ENCODE data around the gene HARS2.
A peak's percentile ranks its signal among the peaks of the same experiment; 100 is the strongest.
"Not testable (repeated sequence)": the region's sequence is repeated elsewhere in the genome, so short reads cannot be mapped to it uniquely, and the experiment has no call there.

Gene HARS2, protein sequence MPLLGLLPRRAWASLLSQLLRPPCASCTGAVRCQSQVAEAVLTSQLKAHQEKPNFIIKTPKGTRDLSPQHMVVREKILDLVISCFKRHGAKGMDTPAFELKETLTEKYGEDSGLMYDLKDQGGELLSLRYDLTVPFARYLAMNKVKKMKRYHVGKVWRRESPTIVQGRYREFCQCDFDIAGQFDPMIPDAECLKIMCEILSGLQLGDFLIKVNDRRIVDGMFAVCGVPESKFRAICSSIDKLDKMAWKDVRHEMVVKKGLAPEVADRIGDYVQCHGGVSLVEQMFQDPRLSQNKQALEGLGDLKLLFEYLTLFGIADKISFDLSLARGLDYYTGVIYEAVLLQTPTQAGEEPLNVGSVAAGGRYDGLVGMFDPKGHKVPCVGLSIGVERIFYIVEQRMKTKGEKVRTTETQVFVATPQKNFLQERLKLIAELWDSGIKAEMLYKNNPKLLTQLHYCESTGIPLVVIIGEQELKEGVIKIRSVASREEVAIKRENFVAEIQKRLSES

DNA sequence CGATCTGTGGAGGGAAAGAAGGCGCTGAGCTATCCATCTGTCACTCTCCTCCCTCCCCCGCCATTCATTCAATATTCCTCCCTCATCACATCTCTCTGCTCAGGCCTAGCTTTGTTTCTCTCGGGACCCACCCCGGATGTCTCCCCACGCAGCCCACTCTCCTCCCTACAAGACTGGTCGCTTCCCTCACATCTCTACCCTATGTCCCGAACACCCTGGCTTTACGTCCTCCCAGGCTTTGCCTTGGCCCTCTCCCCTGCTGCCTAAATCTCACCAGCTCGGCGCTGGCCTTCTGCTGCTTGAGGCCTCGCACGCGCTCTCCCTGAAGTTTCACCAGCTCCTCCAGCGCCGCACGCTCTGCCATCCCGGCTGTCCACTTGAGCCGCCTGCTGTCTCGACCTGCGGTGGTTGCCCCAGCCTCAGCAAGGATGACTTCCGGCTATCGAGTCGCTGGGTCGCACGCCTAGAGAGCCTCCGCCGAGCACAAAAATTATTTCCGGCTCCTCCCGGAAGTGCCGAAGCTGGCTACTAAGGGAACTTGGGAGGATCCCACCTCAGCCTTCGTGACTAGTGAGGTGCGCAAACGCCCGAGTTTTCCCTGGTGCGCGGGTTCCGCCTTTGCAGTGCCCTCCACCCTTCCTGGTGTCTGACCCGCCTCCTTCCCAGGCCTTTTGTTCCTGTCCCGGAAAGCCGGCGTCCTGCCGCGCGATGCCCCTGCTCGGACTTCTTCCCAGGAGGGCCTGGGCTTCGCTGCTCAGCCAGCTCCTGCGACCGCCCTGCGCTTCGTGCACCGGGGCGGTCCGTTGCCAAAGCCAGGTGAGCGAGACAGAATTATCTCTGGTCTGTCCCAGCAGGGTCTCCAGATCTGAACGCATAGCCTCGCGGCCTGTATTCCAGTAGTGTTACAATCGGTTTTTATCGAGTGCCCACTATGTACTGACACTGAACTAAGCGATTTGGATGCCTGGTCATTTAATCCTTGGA, at the start of gene HARS2, which contains the start of gene HARS1:
HARS2 (plus strand) TSS at position 515 of the 984 bp plus-strand sequence; CDS start at position 709, 194 bp downstream.
HARS1 (minus strand) TSS at position 430 of the 984 bp plus-strand sequence; CDS start at position 364, 66 bp downstream.
- DNase-seq (ENCODE audit: low spot score), result peak; percentile 90

DNA sequence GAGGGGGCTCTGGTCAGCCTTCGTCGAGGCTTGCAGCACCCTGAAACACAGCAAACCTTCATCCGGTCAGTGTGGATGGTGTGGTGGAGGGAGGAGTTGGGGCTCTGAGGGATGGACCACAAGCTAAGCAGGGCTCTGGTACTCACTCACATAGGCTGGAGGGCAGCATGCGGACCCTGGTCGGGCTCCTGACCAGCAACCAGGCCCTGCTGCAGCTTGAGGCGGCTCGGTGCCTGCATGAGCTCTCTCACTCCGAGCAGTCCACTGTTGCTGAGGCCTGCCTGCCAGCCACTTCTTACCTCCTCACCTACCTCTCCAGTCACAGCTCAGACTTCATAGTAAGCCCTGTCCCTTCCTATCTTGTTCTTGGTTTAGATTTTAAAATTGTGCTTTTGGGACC, 49.5 kb upstream of the HARS2 start:
- DNase-seq (ENCODE audit: low spot score), result no peak

DNA sequence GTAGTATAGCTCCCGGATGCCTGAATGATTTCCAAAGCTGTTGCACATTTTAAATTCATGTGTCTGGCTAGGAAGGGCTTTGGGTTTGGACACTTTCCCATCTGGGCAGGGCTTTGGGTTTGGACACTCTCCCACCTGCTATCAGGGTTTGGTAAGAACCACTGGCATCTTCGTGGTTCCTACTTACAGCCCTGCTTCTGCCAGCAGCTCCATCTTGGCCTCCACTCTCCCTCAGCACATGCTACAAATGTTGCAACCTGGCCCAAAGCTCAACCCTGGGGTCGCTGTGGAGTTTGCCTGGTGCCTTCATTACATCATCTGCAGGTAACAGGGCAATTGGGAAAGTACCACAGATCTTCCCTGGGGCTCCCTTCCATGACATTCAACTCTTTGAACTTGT, 48.5 kb upstream of the HARS2 start:
- DNase-seq (ENCODE audit: low spot score), result no peak

DNA sequence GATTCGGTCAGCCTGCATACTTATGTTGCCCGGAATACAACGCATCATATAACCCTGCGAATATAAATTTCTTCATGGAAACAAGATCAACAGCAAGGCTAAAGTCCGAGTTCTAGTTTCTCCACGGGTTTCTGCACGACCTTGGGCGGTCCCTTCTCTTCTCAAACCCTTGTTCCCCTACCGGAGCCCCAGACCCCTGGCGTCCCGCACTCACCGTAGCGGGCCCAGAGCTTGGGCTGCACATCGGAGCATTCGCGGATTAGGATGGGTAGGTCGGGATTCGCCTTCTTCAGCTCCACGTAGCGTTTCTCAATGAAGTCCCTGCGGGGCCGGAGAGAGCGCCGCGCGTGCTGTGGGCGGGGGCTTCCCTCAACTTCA, 44.2 kb upstream of the HARS2 start:
- no peak for DNase-seq (ENCODE audit: low spot score)

DNA sequence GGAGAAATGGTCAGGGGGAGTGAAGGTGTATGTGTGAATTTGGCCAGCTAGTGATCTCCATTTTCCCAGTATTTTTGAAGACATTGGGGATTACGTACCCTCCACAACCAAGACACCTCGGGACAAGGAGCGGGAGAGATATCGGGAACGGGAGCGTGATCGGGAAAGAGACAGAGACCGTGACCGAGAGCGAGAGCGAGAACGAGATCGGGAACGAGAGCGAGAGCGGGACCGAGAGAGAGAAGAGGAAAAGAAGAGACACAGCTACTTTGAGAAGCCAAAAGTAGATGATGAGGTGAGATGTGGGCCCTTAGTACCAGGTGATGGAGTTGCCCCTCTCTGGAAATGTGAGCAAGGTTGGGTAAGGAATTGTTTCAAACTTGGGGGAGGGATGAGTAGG, 32.4 kb upstream of the HARS2 start:
- no peak for DNase-seq (ENCODE audit: low spot score)

DNA sequence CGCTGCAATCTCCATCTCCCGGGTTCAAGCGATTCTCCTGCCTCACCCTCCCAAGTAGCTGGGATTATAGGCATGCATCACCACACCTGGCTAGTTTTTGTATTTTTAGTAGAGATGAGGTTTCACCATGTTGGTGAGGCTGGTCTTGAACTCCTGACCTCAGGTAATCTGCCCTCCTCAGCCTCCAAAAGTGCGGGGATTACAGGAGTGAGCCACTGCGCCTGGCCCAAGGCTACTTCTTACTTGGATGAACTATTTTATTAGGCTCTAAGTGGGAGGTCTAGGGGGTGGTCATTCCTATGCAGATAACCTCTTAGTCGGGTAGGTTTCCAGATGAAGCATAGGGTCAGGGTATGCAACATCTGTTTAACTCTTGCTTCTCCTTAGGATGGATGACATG, 30.9 kb upstream of the HARS2 start:
- not testable (repeated sequence) for DNase-seq (ENCODE audit: low spot score)

DNA sequence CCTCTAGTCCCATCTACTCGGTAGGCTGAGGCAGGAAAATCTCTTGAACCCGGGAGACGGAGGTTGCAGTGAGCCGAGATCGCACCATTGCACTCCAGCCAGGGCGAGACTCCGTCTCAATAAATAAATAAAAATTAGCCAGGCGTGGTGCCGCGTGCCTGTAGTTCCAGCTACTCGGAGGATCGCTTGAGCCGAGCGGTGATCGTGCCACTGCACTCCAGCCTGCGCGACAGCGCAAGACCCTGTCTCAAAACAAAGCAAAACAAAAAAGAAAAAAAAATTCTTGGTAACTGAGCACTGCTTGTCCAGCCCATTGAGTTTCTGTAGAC, 27.3 kb upstream of the HARS2 start:
- no peak for DNase-seq (ENCODE audit: low spot score)

DNA sequence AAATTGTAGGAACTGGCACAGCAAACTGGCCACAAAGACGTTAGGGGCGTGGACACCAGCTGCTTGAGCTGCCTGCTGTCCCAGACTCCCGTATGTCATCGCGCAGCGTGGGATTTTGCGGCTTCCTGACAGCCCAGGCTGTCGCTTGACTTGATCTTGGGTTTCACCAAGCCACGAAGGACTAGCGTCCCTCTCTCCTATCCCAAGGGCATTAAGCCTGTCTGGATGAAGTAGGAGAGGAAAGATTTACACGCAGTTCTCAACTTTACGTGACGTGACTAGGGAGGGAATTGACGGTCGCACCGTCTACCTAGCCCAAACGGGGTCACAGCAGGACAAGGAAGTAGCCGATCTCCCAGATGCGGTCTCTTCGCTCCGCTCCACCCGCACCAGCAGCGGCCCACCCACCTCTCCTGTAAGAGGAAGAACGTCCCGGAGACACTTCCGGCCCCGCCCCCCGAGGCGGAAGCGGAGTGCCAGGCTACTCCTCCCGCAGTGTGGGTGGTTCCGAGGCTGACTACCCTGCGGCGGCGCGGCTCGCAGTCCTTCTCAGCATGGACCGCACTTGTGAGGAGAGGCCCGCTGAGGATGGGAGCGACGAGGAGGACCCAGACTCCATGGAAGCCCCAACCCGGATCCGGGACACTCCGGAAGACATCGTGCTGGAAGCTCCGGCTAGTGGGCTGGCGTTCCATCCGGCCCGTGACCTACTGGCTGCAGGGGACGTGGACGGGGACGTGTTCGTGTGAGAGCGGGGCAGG, 26.7 kb upstream of the HARS2 start, which contains the start of gene WDR55:
WDR55 (plus strand) TSS at position 546 of the 761 bp plus-strand sequence; CDS start at position 555, 9 bp downstream.
- peak; percentile 96 for DNase-seq (ENCODE audit: low spot score)

DNA sequence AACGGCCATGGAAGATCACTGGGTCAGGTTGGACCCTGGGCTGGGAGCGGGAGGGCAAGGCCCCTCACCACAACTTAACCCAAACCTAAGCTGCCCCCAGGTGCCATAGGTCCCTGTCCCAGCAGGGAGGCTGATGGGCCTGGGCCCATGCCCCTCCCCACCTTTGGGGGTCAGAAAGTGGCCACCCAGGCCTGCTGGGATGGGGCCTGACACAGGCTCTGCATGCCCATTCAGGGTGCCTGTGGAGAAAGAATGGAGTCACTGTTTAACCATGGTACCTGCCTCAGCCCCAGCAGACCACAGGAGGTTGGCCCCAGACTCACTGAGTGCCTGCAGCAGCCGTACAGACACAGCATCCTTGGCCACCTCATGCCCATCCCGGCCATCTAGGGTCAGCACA, 20.2 kb upstream of the HARS2 start:
- not testable (repeated sequence) for DNase-seq (ENCODE audit: low spot score)

DNA sequence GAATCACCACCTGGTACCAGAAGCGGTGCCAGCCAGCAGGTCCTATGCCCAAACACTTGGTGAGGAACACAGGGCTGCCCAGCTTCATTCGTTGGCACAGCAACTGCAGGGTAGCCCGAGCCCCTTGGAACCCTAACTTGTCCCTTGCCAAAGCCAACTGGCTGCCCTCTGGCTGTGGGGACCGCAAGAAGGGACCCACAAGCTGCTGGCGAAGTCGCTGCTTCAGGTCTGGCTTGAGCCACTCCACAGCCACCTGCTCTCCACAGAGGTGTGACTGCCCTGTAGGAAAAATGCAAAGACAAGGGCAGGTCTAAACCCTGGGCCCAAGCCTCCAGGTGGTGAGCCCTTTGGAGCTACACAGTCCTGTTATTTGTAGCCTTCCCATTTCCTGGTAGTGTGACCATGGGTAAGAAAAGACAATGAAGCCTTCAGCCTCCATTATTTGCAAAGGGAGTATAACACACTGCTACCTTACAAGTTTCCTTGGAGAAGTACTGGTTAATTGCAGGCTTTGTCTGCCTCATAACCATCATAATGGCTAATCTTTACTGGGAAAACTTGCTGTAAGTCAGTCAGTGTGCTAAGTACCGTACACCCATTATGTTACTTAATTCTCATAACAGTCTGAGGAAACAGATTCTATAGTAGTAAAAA, 19.7 kb upstream of the HARS2 start:
- DNase-seq (ENCODE audit: low spot score), result no peak

DNA sequence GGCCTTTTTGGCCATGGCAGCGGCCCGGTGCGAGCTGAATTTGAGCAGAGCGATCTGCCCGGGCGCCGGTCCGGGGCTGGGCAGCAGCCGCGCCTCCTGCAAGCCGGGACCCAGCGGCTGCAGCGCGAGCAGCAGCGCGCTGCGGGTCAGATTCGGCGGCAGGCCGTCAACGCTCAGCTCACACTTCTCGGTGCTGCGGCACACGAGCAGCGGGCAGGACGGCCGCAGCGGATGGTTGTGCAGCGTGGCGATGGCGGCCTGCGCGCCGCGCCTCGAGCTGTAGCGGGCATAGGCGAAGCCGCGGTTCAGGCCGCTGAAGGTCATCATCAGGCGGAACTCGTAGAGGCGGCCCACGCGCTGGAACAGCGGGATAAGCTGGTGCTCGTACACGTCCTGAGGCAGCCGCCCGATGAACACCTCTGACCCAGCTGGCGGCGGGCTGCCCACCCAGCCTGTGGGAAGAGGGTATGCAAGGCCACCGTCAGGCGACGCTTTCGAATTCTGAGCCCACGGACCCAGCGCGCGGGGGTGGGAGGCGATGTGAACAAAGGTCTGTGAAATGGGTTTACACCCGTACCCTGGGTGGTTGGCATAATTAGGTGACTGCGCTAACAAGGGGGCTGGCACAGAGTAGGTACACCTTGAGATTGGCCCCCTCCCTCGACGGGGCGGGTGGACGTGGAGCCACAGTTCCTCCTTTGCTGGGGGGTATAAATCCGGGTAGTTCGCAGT, 18.6 kb upstream of the HARS2 start:
- no peak for DNase-seq (ENCODE audit: low spot score)

DNA sequence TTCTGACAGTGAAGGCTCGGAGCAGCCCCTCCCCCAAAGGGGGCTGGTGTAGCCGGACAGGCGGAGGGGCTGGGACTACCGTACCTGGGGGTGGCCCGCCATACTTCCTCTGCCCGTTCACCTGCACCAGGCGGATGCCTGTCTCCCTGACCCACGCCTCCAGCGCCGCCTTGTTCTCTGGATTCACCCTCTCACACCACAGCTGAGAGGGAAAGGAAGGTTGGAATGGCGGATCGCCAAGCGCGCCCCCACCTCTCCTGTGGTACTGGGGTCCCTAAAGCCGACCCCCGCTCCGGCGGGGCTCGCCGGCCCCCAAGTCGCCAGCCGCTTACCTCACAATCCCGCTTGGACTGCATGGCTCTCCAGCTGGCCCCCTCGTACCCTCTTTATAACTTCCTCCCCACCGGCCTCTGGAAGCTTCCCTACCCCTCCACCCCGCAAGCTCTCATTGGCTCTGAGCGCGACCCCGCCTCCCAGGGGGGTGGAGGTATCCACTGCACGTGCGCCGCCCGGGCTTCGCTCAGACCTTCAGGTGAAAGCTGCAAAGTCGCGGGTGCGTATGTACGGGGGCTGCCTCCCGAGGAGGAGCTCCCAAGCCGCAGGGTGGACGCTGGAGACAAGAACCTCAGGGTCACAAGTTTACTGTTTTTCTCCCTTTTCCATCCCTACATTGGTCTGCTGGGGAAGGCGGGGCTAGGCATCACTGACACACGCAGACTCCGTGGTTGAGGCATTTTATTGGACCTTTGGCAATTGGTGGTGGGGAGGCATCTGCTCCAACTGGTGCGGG, 17.9 kb upstream of the HARS2 start, which contains the start of gene DND1:
DND1 (minus strand) TSS at position 390 of the 790 bp plus-strand sequence; CDS start at position 356, 34 bp downstream.
- no peak for DNase-seq (ENCODE audit: low spot score)

DNA sequence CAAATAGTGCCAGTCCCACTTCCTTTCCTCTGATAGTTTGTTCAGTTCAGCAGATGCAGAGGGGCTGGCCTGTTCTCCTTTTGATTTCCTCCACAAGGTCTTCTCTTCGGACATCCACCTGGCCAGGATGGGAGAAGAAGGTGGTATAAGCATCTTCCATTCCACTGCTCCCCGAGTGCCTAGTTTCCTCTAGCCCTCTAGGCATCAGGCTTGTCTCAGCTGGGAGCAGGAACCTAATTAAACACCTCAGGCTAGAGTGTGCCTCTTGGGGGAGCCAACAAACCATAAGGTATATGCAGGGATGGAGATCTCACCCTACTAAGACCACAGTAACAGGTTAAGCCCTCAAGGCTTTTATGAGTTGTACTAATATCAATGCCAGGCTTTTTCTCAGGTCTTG, 17.0 kb upstream of the HARS2 start:
- peak; percentile 15 for DNase-seq (ENCODE audit: low spot score)

DNA sequence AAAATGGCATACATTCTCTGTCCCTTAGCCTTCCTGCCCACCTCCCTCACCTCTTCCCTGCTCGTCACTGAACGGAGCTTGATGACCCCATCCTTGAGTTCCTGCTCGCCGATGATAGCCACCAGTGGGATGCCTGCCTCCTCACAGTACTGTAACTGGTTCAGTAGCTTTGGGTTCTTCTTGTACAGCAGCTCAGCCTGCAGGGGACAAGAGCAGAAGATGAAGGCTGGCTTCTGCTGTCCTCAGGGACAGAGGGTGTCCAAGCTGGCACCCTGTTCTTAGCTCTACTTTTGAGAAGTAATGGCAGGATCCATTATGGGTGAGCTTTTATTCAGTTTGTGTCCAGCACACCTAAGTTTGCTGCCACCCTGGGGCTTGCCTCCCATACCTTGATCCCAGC, 16.6 kb upstream of the HARS2 start:
- DNase-seq (ENCODE audit: low spot score), result no peak

DNA sequence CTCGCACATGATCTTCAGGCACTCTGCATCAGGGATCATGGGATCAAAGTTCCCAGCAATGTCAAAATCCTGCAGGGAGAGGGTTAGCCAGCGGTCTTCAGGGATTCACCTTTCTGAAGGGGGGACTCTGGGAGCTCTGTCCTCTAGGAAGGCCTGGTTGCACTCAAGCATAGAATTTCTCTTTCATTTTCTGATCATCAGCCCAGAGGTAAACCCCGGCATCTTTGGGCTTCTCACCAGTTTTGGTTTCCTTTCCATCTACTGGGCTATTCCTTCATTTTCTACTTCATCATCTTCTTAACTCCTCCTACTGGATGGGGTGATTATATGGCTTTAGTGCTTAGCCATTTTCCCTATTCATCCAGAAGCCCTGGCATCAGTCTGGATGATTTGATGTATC, 13.3 kb upstream of the HARS2 start:
- DNase-seq (ENCODE audit: low spot score), result no peak

DNA sequence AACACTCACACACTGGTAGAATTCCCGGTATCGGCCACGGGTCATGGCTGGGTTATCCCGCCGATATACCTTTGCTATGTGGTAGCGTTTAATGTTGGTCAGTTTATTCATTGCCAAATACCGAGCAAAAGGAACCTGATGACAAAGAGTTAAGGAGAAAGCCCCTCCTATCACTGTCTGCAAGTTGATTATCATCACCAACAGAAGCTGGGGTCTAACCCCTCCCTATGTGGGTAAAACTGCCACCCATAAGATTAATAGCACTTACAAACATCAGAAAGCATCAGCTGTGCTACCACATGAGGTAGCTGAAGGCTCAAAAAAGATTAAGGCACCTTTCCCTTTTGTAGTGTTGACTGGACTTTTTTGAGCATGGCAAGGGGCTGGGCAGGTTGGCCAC, 12.3 kb upstream of the HARS2 start:
- no peak for DNase-seq (ENCODE audit: low spot score)

DNA sequence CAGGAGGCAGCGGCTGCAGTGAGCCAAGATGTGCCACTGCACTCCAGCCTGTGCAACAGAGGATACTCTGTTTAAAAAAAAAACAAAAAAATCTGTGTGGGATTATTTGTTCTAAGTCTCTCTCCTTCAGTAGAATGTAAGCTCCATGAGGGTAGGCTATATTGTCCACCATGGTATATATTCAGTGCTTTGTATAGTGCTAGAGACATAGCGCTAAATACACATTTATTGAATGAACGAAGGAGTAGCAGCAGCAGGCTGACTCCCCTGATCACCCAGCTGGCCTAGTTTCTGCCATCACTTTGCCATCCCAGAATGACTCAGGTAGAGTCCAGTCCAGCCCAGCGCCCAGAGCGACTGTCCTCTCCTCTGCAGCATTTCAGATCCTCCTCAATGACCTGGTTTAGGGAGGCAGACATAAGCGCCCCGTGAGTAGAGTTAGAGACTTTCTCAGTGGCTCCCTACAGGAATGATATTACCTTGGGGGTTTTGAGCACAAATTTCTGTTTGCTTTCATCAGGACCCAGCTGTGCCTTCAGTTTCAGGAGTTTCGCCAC, 801 bp upstream of the HARS2 start:
- DNase-seq (ENCODE audit: low spot score), result no peak

DNA sequence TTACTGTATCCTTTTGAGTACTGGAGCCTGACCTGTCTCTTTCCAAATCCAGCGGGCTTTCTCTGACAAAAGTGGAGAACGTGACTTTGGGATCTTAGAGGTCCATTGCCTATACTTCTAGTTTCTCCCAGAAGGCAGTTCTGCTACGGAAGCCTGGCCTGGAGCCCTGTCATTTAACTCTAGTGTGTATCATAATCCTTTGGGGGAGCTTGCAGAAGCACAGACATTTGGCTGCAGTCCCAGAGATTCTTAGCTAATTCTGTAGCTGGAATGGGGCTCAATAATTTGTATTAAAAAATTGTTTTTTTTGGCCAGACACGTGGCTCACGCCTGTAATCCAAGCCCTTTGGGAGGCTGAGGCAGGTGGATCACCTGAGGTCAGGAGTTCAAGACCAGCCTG, 3.0 kb downstream of the HARS2 start:
- no peak for DNase-seq (ENCODE audit: low spot score)

DNA sequence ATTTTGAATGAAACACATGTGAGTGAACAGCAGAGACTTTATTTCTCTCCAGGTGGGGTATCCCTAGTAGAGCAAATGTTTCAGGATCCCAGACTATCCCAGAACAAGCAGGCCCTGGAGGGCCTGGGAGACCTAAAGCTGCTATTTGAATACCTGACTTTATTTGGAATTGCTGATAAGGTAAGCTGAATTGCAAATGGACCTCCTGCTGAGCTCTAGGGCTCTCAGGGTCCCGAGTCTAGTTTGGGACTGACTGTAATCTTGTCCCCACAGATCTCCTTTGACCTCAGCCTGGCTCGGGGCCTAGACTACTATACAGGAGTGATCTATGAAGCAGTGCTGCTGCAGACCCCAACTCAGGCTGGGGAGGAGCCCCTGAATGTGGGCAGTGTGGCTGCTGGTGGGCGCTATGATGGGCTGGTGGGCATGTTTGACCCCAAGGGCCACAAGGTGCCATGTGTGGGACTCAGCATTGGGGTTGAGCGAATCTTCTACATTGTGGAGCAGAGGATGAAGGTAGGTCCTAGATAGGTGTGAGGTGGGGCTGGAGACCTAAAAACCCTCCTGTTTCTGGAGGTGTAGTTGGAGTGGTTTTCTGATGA, 5.7 kb downstream of the HARS2 start:
- DNase-seq (ENCODE audit: low spot score), result no peak

Data from NAMALWA (cell line).